Measurements from ENCODE around the gene NUCB1. TPM values are rescaled to one million over a fixed set of nuclear protein-coding genes. Genes with fewer than 3 reads are reported as not detected.
"Not testable (repeated sequence)": the region's sequence is repeated elsewhere in the genome, so short reads cannot be mapped to it uniquely, and the experiment has no call there.

NUCB1 gene
- total RNA-seq, 2 donors from 2014 or later = 129 to 170 TPM

GRCh38 chr19:48873476-48874302, 26.4 kb upstream of the NUCB1 start:
- H3K9me3 ChIP-seq = no peaks in the 10 kb centered on the region
- peak overlapping the region; percentile 2 to 51 for H3K4me3 ChIP-seq
- peak overlapping the region; percentile 94 to 99 (median 96) for H3K27ac ChIP-seq
- no peaks in the 10 kb centered on the region for H3K27me3 ChIP-seq
- peaks cover 38% of the 10 kb centered on the region for H3K4me1 ChIP-seq
- peaks cover 0 to 4% of the 10 kb centered on the region in 2 donors for H3K36me3 ChIP-seq (replicated peaks in 1 of 2; ENCODE audit: insufficient read depth in 1 of 2, low read depth in 2 of 2)
- 55 to 58% methylated on average over 13 to 14 of the region's 14 CpGs for WGBS, 2 donors
- DNase-seq (no peak), ATAC-seq (no peak)
- no peak for TF ChIP-seq POLR2A (IDR thresholded peaks at IDR 0.05)
- TF ChIP-seq CTCF (IDR thresholded peaks at IDR 0.05) = no peak
- intact Hi-C loops (cut with DNase I) = no loop called here

GRCh38 chr19:48874303-48875135, 25.6 kb upstream of the NUCB1 start:
- Histone ChIP-seq H3K27ac (peak overlapping the region in 3 of 4 donors; percentile 94 to 96 (median 96)), H3K4me3 (peak overlapping the region in 1 of 2 donors; percentile 25), H3K36me3 (replicated peaks in 1 of 2; ENCODE audit: insufficient read depth in 1 of 2, low read depth in 2 of 2) (peaks cover 0 to 4% of the 10 kb centered on the region in 2 donors), H3K9me3 (no peaks in the 10 kb centered on the region), H3K27me3 (no peaks in the 10 kb centered on the region), H3K4me1 (peaks cover 36% of the 10 kb centered on the region)
- peak in 3 of 4 donors; percentile 37 to 43 (median 38) for DNase-seq
- intact Hi-C loops (cut with DNase I) = no loop called here
- no peak for ATAC-seq
- TF ChIP-seq CTCF (IDR thresholded peaks at IDR 0.05) (no peak), POLR2A (IDR thresholded peaks at IDR 0.05) (no peak)
- 45 to 53% methylated on average over 16 to 17 of the region's 17 CpGs for whole genome bisulfite sequencing, 2 donors

- 73 to 76% methylated on average over 24 to 30 of the region's 30 CpGs for WGBS, 2 donors
- H3K36me3 ChIP-seq (replicated peaks in 1 of 2; ENCODE audit: insufficient read depth in 1 of 2, low read depth in 2 of 2); H3K9me3 ChIP-seq; intact Hi-C loops (cut with DNase I); H3K27me3 ChIP-seq; ATAC-seq; H3K4me3 ChIP-seq: not testable (repeated sequence)
- peaks cover 36% of the 10 kb centered on the region for H3K4me1 ChIP-seq
- H3K27ac ChIP-seq = peak overlapping the region in 2 of 4 donors; percentile 57 to 96
- peak in 1 of 3 donors; percentile 18 for TF ChIP-seq POLR2A (IDR thresholded peaks at IDR 0.05)
- DNase-seq = peak in 3 of 4 donors; percentile 49 to 60 (median 50)
These were observed 23.8 kb upstream of the NUCB1 start for GRCh38 chr19:48876043-48876981.

- peaks cover 0 to 4% of the 10 kb centered on the region in 2 donors for H3K36me3 ChIP-seq (replicated peaks in 1 of 2; ENCODE audit: insufficient read depth in 1 of 2, low read depth in 2 of 2)
- no peak overlapping the region for H3K4me3 ChIP-seq
- H3K27me3 ChIP-seq = no peaks in the 10 kb centered on the region
- intact Hi-C loops (cut with DNase I) = no loop called here
- peaks cover 36% of the 10 kb centered on the region for H3K4me1 ChIP-seq
- ATAC-seq (no peak), DNase-seq (no peak)
- 78 to 86% methylated on average over 6 of the region's 6 CpGs for WGBS, 2 donors
- H3K27ac ChIP-seq = no peak overlapping the region
- no peaks in the 10 kb centered on the region for H3K9me3 ChIP-seq
- TF ChIP-seq POLR2A (IDR thresholded peaks at IDR 0.05) = no peak
- TF ChIP-seq CTCF (IDR thresholded peaks at IDR 0.05) = no peak
These were observed 22.3 kb upstream of the NUCB1 start for GRCh38 chr19:48877855-48878195.

Data from body of pancreas (tissue), 4 donors.